ENCODE results near the gene CC2D2B. TPM values are rescaled to one million over a fixed set of nuclear protein-coding genes. Genes with fewer than 3 reads are reported as not detected.

CC2D2B gene
- total and polyA plus RNA-seq, 2 experiments from 2014 or later: 0.24 to 0.92 TPM

- H3K4me1 Mint-ChIP-seq: peaks cover 36% of the 10 kb centered on the region
- DNase-seq (ENCODE audit: low spot score) (no peak), ATAC-seq (no peak)
- H3K9me3 Mint-ChIP-seq: no peaks in the 10 kb centered on the region
- no peaks in the 10 kb centered on the region for H3F3A ChIP-seq (replicated peaks; ENCODE audit: low read depth)
- H3K4me3 Mint-ChIP-seq: no peak overlapping the region
- no peak overlapping the region for H2AFZ ChIP-seq
- peaks cover 45% of the 10 kb centered on the region for H4K20me1 ChIP-seq (replicated peaks; ENCODE audit: insufficient read depth)
- H3K79me2 ChIP-seq (replicated peaks; ENCODE audit: insufficient read depth): peaks cover 100% of the 10 kb centered on the region
- no peak overlapping the region for H3K27ac Mint-ChIP-seq
- peaks cover 14% of the 10 kb centered on the region for H3K36me3 ChIP-seq (ENCODE audit: insufficient read depth)
- no peak overlapping the region for H3K27ac ChIP-seq (ENCODE audit: low read depth)
- peaks cover 55% of the 10 kb centered on the region for H3K36me3 Mint-ChIP-seq (ENCODE audit: low read depth)
- H3K27me3 Mint-ChIP-seq (ENCODE audit: insufficient read depth, low read depth, poor library complexity): no peaks in the 10 kb centered on the region
- H3K4me1 ChIP-seq (ENCODE audit: insufficient read depth): 0 out of 2 replicates have a peak, but pooled peaks cover 13% of the 10 kb centered on the region
- H3K9me2 ChIP-seq (ENCODE audit: insufficient read depth): no peaks in the 10 kb centered on the region
- H3K4me2 ChIP-seq: no peak overlapping the region
- no peak for TF ChIP-seq ZNF331 (CRISPR knock-in tag; IDR thresholded peaks at IDR 0.05; ENCODE audit: low read depth)
- no peak for TF ChIP-seq ZNF114 (CRISPR knock-in tag; IDR thresholded peaks at IDR 0.05)
- TF ChIP-seq POLR2AphosphoS5 (IDR thresholded peaks at IDR 0.05; ENCODE audit: low read depth): no peak
- TF ChIP-seq, protein P1, sequence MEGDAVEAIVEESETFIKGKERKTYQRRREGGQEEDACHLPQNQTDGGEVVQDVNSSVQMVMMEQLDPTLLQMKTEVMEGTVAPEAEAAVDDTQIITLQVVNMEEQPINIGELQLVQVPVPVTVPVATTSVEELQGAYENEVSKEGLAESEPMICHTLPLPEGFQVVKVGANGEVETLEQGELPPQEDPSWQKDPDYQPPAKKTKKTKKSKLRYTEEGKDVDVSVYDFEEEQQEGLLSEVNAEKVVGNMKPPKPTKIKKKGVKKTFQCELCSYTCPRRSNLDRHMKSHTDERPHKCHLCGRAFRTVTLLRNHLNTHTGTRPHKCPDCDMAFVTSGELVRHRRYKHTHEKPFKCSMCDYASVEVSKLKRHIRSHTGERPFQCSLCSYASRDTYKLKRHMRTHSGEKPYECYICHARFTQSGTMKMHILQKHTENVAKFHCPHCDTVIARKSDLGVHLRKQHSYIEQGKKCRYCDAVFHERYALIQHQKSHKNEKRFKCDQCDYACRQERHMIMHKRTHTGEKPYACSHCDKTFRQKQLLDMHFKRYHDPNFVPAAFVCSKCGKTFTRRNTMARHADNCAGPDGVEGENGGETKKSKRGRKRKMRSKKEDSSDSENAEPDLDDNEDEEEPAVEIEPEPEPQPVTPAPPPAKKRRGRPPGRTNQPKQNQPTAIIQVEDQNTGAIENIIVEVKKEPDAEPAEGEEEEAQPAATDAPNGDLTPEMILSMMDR (conservative IDR thresholded peaks at IDR 0.05; ENCODE audit: low read depth in 2 of 2): no peak
- no peak for TF ChIP-seq ETS1 (IDR thresholded peaks at IDR 0.05)
- TF ChIP-seq JUNB (IDR thresholded peaks at IDR 0.05; ENCODE audit: unreplicated experiment): no peak
- TF ChIP-seq NANOG (IDR thresholded peaks at IDR 0.05; ENCODE audit: borderline replicate concordance): no peak
- no peak for TF ChIP-seq ZNF462 (CRISPR knock-in tag; IDR thresholded peaks at IDR 0.05)
- no peak for TF ChIP-seq STAT1 (IDR thresholded peaks at IDR 0.05; ENCODE audit: unreplicated experiment)
- TF ChIP-seq EZH2phosphoT487 (IDR thresholded peaks at IDR 0.05; ENCODE audit: unreplicated experiment): no peak
- TF ChIP-seq, protein P2, sequence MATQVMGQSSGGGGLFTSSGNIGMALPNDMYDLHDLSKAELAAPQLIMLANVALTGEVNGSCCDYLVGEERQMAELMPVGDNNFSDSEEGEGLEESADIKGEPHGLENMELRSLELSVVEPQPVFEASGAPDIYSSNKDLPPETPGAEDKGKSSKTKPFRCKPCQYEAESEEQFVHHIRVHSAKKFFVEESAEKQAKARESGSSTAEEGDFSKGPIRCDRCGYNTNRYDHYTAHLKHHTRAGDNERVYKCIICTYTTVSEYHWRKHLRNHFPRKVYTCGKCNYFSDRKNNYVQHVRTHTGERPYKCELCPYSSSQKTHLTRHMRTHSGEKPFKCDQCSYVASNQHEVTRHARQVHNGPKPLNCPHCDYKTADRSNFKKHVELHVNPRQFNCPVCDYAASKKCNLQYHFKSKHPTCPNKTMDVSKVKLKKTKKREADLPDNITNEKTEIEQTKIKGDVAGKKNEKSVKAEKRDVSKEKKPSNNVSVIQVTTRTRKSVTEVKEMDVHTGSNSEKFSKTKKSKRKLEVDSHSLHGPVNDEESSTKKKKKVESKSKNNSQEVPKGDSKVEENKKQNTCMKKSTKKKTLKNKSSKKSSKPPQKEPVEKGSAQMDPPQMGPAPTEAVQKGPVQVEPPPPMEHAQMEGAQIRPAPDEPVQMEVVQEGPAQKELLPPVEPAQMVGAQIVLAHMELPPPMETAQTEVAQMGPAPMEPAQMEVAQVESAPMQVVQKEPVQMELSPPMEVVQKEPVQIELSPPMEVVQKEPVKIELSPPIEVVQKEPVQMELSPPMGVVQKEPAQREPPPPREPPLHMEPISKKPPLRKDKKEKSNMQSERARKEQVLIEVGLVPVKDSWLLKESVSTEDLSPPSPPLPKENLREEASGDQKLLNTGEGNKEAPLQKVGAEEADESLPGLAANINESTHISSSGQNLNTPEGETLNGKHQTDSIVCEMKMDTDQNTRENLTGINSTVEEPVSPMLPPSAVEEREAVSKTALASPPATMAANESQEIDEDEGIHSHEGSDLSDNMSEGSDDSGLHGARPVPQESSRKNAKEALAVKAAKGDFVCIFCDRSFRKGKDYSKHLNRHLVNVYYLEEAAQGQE (IDR thresholded peaks at IDR 0.05; ENCODE audit: unreplicated experiment): no peak
- no peak for TF ChIP-seq EZH2 (IDR thresholded peaks at IDR 0.05; ENCODE audit: low read depth, unreplicated experiment)
- TF ChIP-seq CREB1 (CRISPR knock-in tag; IDR thresholded peaks at IDR 0.05; ENCODE audit: low read depth): no peak
- H3K4me3 ChIP-seq: no peak overlapping the region
- no peaks in the 10 kb centered on the region for H3K27me3 ChIP-seq (ENCODE audit: insufficient read depth)
These were observed 141.6 kb downstream of the CC2D2B start for GRCh38 chr10:96049340-96049739.

Data from GM23338 (cell line).